K562 (cell line): ENCODE results near the gene LIN28A. TPM values are rescaled to one million over a fixed set of nuclear protein-coding genes. Genes with fewer than 3 reads are reported as not detected.

Source experiments
- AFF1 ChIP-seq, 2 experiments: fragments of 450-650 bp; IDR thresholded peaks; 2 replicates each; pipeline ENCODE4 v1.6.1; 2018; ENCODE audit warnings: mild to moderate bottlenecking in 2 of 2, low read depth in 1 of 2; ENCODE audit not compliant: partially characterized antibody in 2 of 2
- BCL6 ChIP-seq: fragments of 250-450 bp; sonication (Bioruptor Pico); IDR thresholded peaks from 2 replicates; pipeline ENCODE4 v1.4.0; 2020
- GTF3C2 ChIP-seq: IDR thresholded peaks from 3 replicates; pipeline ENCODE4 v1.6.1; 2011; ENCODE audit warnings: borderline replicate concordance, mild to moderate bottlenecking, moderate library complexity; ENCODE audit not compliant: insufficient read length; ENCODE audit errors: extremely low read depth
- HDAC8 ChIP-seq: fragments of 450-650 bp; IDR thresholded peaks from 2 replicates; pipeline ENCODE4 v1.6.1; 2016; ENCODE audit warnings: mild to moderate bottlenecking, missing genetic modification characterization, moderate library complexity, missing compliant biosample characterization
- HMGN3 ChIP-seq: IDR thresholded peaks from 2 replicates; pipeline ENCODE4 v1.6.1; 2011; ENCODE audit warnings: borderline replicate concordance, low read depth, mild to moderate bottlenecking, mixed read lengths, low read length; ENCODE audit not compliant: insufficient read length; ENCODE audit errors: extremely low read depth
- HMGXB4 ChIP-seq: sonication (generic); formaldehyde crosslinking; IDR thresholded peaks from 2 replicates; pipeline ENCODE4 v1.8.1; 2023; ENCODE audit warnings: mild to moderate bottlenecking, missing genetic modification reagents
- PHF8 ChIP-seq: fragments of 200-600 bp; sonication (generic); IDR thresholded peaks from 2 replicates; pipeline ENCODE4 v1.6.1; 2012; ENCODE audit warnings: mixed run types, mild to moderate bottlenecking, inconsistent platforms, low read length, moderate library complexity, borderline replicate concordance
- SP1 ChIP-seq: sonication (generic); formaldehyde crosslinking; IDR thresholded peaks from 2 replicates; pipeline ENCODE4 v1.8.1; 2022; ENCODE audit warnings: mild to moderate bottlenecking, missing genetic modification reagents
- TAL1 ChIP-seq: fragments of 450-650 bp; IDR thresholded peaks from 2 replicates; pipeline ENCODE4 v1.6.1; 2016; ENCODE audit warnings: mild to moderate bottlenecking
- TRIM25 ChIP-seq: fragments of 450-650 bp; IDR thresholded peaks from 2 replicates; pipeline ENCODE4 v1.7.0; 2016; ENCODE audit warnings: borderline replicate concordance
- UBTF ChIP-seq, 2 experiments: IDR thresholded peaks; 2 replicates each; pipeline ENCODE4 v1.6.1; 2012; ENCODE audit warnings: improper control_type of control experiment in 2 of 2, low read depth in 2 of 2, low read length in 2 of 2, borderline replicate concordance in 1 of 2
- ZNF212 ChIP-seq: fragments of 450-650 bp; formaldehyde crosslinking; IDR thresholded peaks from 2 replicates; pipeline ENCODE4 v1.4.0; 2020; ENCODE audit warnings: mild to moderate bottlenecking
- ZNF586 ChIP-seq: fragments of 450-650 bp; formaldehyde crosslinking; conservative IDR thresholded peaks from 2 replicates; pipeline ENCODE4 v1.4.0; 2020; ENCODE audit warnings: mild to moderate bottlenecking, moderate library complexity
- ZNF644 ChIP-seq: fragments of 200-800 bp; sonication (Bioruptor generic); IDR thresholded peaks from 2 replicates; pipeline ENCODE4 v1.6.1; 2016; ENCODE audit warnings: low read depth, missing genetic modification characterization, missing compliant biosample characterization
- polyA plus RNA-seq, 8 experiments: library from polyadenylated mRNA; depleted of rRNA in 4 of 8; stranded (reverse) in 5 of 8; unstranded in 3 of 8; fragments of >200 nt; fragmentation: Nextera tagmentation in 2 of 8; fragmentation: Illumina TruSeq in 1 of 8; extraction: Ambion mirVana in 2 of 8; extraction: Trizol in 1 of 8; gene quantifications; 2 replicates each; pipeline versions ENCODE4 v1.2.1 to v1.2.3, GENCODE V29; 2011 to 2014; ENCODE audit warnings: inconsistent platforms in 1 of 8, missing spikeins in 1 of 8
- total RNA-seq, 7 experiments: library from RNA; depleted of rRNA in 6 of 7; stranded (reverse); fragments of >200 nt in 6 of 7; fragmentation: Illumina TruSeq in 2 of 7; extraction: Trizol in 2 of 7; gene quantifications; 2 replicates each; pipeline versions ENCODE4 v1.2.1 to v1.2.3, GENCODE V29; 2011 to 2021; ENCODE audit warnings: low replicate concordance in 1 of 7

The LIN28A gene
- total and polyA plus RNA-seq, 9 of the 15 experiments (the other 6 are each of a cell fraction or from before 2014, with no cell fraction given) = 0.80 to 5.4 (median 3.9) TPM

GRCh38 chr1:26408604-26409003, 2.0 kb upstream of the LIN28A start (continued):
- TF ChIP-seq AFF1 (IDR thresholded peaks at IDR 0.05; ENCODE audit: low read depth in 1 of 2, partially characterized antibody in 2 of 2) = peak in 1 of 2 experiments; percentile 100
- TF ChIP-seq BCL6 = peak; percentile 84
- TF ChIP-seq PHF8 = no peak
- TF ChIP-seq TRIM25 = no peak
- TF ChIP-seq HMGXB4 = peak; percentile 100
- TF ChIP-seq ZNF644 (tag) = peak; percentile 99
- no peak for TF ChIP-seq HMGN3
- 0 out of 4 replicates have a peak, but pooled peaks of 1 of the 2 experiments have one; percentile 23 for TF ChIP-seq UBTF (IDR thresholded peaks at IDR 0.05; ENCODE audit: borderline replicate concordance in 1 of 2, low read depth in 2 of 2, low read length in 2 of 2)
- TF ChIP-seq ZNF212 (CRISPR knock-in tag) = peak; percentile 78; the same call in 1 of the 2 replicates
- TF ChIP-seq TAL1 = no peak
- TF ChIP-seq SP1 = peak; percentile 90
- TF ChIP-seq GTF3C2 = no peak
- peak; percentile 79; the same call in 1 of the 2 replicates for TF ChIP-seq HDAC8 (tag)
- TF ChIP-seq ZNF586 (CRISPR knock-in tag) = no peak
